ENCODE measurements around the gene STT3B. TPM values are rescaled to one million over a fixed set of nuclear protein-coding genes. Genes with fewer than 3 reads are reported as not detected.

Gene STT3B
- total and polyA plus RNA-seq, 2 of the 13 experiments (the other 11 are each of a cell fraction or from before 2014, with no cell fraction given), result 85.0 to 205 TPM

DNA sequence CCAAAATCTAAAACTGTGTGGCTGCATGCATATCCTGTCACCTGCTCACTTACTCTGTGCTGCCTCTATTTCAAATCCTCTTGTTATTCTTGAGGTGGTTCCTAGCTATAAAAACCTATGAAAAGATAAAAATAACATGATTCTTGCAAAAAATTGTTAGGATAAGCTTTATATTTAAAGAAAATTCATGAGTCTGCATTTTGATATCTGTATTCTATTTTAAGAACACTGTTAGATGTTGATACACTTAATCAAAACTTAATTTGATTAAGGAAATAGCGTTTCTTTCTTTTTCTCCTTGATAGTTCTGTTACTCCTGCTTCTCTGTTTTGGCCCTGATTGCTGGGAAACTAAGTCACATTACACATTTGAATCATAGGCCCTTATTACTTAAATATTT, 22.5 kb downstream of the STT3B start (continued):
- TF ChIP-seq, protein P1, sequence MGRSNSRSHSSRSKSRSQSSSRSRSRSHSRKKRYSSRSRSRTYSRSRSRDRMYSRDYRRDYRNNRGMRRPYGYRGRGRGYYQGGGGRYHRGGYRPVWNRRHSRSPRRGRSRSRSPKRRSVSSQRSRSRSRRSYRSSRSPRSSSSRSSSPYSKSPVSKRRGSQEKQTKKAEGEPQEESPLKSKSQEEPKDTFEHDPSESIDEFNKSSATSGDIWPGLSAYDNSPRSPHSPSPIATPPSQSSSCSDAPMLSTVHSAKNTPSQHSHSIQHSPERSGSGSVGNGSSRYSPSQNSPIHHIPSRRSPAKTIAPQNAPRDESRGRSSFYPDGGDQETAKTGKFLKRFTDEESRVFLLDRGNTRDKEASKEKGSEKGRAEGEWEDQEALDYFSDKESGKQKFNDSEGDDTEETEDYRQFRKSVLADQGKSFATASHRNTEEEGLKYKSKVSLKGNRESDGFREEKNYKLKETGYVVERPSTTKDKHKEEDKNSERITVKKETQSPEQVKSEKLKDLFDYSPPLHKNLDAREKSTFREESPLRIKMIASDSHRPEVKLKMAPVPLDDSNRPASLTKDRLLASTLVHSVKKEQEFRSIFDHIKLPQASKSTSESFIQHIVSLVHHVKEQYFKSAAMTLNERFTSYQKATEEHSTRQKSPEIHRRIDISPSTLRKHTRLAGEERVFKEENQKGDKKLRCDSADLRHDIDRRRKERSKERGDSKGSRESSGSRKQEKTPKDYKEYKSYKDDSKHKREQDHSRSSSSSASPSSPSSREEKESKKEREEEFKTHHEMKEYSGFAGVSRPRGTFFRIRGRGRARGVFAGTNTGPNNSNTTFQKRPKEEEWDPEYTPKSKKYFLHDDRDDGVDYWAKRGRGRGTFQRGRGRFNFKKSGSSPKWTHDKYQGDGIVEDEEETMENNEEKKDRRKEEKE (IDR thresholded peaks at IDR 0.05), result no peak
- no peak for TF ChIP-seq ZBTB3 (CRISPR knock-in tag; IDR thresholded peaks at IDR 0.05; ENCODE audit: borderline replicate concordance, low read depth)
- TF ChIP-seq DR1 (CRISPR knock-in tag; IDR thresholded peaks at IDR 0.05), result no peak
- no peak for TF ChIP-seq ZNF224 (CRISPR knock-in tag; IDR thresholded peaks at IDR 0.05)
- TF ChIP-seq MAFK (conservative IDR thresholded peaks at IDR 0.05 in 1 of 2, IDR thresholded peaks at IDR 0.05 in 1 of 2; ENCODE audit: low read length in 2 of 2), result peak in 1 of 2 experiments; percentile 47; a peak in 2 of 4 replicates
- no peak for TF ChIP-seq ZC3H4 (CRISPR knock-in tag; IDR thresholded peaks at IDR 0.05; ENCODE audit: borderline replicate concordance)

- CTCF ChIA-PET (ENCODE audit: low intra/inter-chr PET ratio, low total read pairs), result no interaction called here
- POLR2A ChIA-PET, result no interaction called here
- Histone ChIP-seq H3K9ac (ENCODE audit: insufficient read depth, low read depth, low read length) (no peak overlapping the region), H3K27ac (ENCODE audit: extremely low read length, insufficient read depth, low read length) (no peak overlapping the region), H3K9me3 (ENCODE audit: low read length) (no peaks in the 10 kb centered on the region), H3K4me3 (replicated peaks in 1 of 3; ENCODE audit: insufficient read depth in 1 of 3, low read depth in 2 of 3, low read length in 3 of 3) (no peak overlapping the region), H4K20me1 (ENCODE audit: insufficient read depth, low read length) (peaks cover 46% of the 10 kb centered on the region), H2AFZ (ENCODE audit: low read length) (no peak overlapping the region), H3K36me3 (replicated peaks in 1 of 2; ENCODE audit: control insufficient read depth in 1 of 2, insufficient read depth in 2 of 2, low read length in 2 of 2) (no peaks in the 10 kb centered on the region), H3K27me3 (ENCODE audit: control insufficient read depth in 1 of 2, insufficient read depth in 2 of 2, low read length in 2 of 2) (no peaks in the 10 kb centered on the region), H3K79me2 (ENCODE audit: insufficient read depth, low read length) (peaks cover 98% of the 10 kb centered on the region), H3K4me2 (ENCODE audit: low read depth, low read length) (no peak overlapping the region), H3K4me1 (ENCODE audit: insufficient read depth, low read length) (peaks cover 32% of the 10 kb centered on the region)
- ATAC-seq (no peak), DNase-seq (ENCODE audit: low spot score) (no peak), FAIRE-seq (no peak)
- TF ChIP-seq RXRB (CRISPR knock-in tag; IDR thresholded peaks at IDR 0.05; ENCODE audit: borderline replicate concordance) (no peak), KDM5B (CRISPR knock-in tag; IDR thresholded peaks at IDR 0.05; ENCODE audit: borderline replicate concordance) (no peak), ASH2L (IDR thresholded peaks at IDR 0.05; ENCODE audit: insufficient read length, low read depth, low read length) (no peak), LCORL (IDR thresholded peaks at IDR 0.05) (no peak), LCORL (CRISPR knock-in tag; IDR thresholded peaks at IDR 0.05) (no peak)
- intact Hi-C loops (cut with micrococcal nuclease; ENCODE audit: unreplicated experiment), result no loop called here
- WGBS (ENCODE audit: low lambda C conversion rate), result 97% methylated on average over 2 of the region's 2 CpGs
- in situ Hi-C loops (cut with HindIII; ENCODE audit: extremely low pct_ligation_motif_present, low pct_unique_long_range_greater_than_20kb), result no loop called here
- BruUV-seq (replicated peaks), result no TSS peak
Measured at GRCh38 chr3:31559872-31560534, 27.3 kb downstream of the STT3B start.
